Upper lobe of left lung (tissue), 6 donors: ENCODE data around the gene SLC17A9. TPM values are rescaled to one million over a fixed set of nuclear protein-coding genes. Genes with fewer than 3 reads are reported as not detected.
A peak's percentile ranks its signal among the peaks of the same experiment; 100 is the strongest.

Source experiments
- ATAC-seq, 2 donors: fragments of 200-7000 bp; cut with Tn5 transposase; one replicate each; pipeline ENCODE4 v1.9.1; 2022; ENCODE audit warnings: mild to moderate bottlenecking in 2 of 2, moderate library complexity in 2 of 2; ENCODE audit not compliant: low FRiP score in 2 of 2
- DNase-seq, 2 donors: peaks; one replicate each; pipeline ENCODE4 v3.0.0-alpha.2; 2019 to 2020
- H3K27ac ChIP-seq, 4 donors: fragments of 200-600 bp; sonication (generic); one replicate each; pipeline ENCODE4 v1.5.1; 2016 to 2019
- H3K27me3 ChIP-seq, 4 donors: fragments of 200-600 bp; sonication (generic); one replicate each; pipeline ENCODE4 v1.5.1; 2017 to 2019
- H3K36me3 ChIP-seq, 4 donors: fragments of 200-600 bp; sonication (generic); one replicate each; pipeline ENCODE4 v1.5.1; 2016 to 2019
- H3K4me1 ChIP-seq, 4 donors: fragments of 200-600 bp; sonication (generic); one replicate each; pipeline ENCODE4 v1.5.1; 2018 to 2019
- H3K4me3 ChIP-seq, 4 donors: fragments of 200-600 bp; sonication (generic); one replicate each; pipeline ENCODE4 v1.5.1; 2017 to 2019; ENCODE audit warnings: mild to moderate bottlenecking in 2 of 4, moderate library complexity in 1 of 4
- H3K9me3 ChIP-seq, 4 donors: fragments of 200-600 bp; sonication (generic); one replicate each; pipeline ENCODE4 v1.5.1; 2018 to 2019
- CTCF ChIP-seq, 6 experiments: fragments of 450-650 bp in 4 of 6; fragments of 200-600 bp in 2 of 6; sonication (generic) in 2 of 6; IDR thresholded peaks; one replicate each; pipeline ENCODE4 v1.5.1; 2016 to 2019; ENCODE audit warnings: antibody characterized with exemption in 6 of 6
- EP300 ChIP-seq, 4 donors: sonication (generic); formaldehyde crosslinking; IDR thresholded peaks; one replicate each; pipeline ENCODE4 v1.5.1; 2017; ENCODE audit warnings: antibody characterized with exemption in 4 of 4, control low read depth in 2 of 4
- POLR2A ChIP-seq, 4 donors: fragments of 450-650 bp; IDR thresholded peaks; one replicate each; pipeline ENCODE4 v1.5.1; 2016 to 2017; ENCODE audit warnings: antibody characterized with exemption in 4 of 4, mild to moderate bottlenecking in 2 of 4
- POLR2AphosphoS5 ChIP-seq, 2 donors: sonication (generic); formaldehyde crosslinking; IDR thresholded peaks; one replicate each; pipeline ENCODE4 v1.5.1; 2017; ENCODE audit warnings: antibody characterized with exemption in 2 of 2
- WGBS, 2 donors: methylation state at CpG; one replicate each; pipeline ENCODE4 v1.1.5; 2017 to 2018; 5-methylcytosine and 5-hydroxymethylcytosine counted together
- total RNA-seq, 6 donors: library from RNA; depleted of rRNA in 4 of 6; stranded (reverse); fragments of >200 nt in 4 of 6; gene quantifications; one replicate each; pipeline versions ENCODE4 v1.1.0 to v1.2.1, GENCODE V29; 2016 to 2021
- donor health status: DM: no; HTN: no; CAD: no; lungs with moderate emphysema.
- donor health status: DM: no; HTN: yes; CAD: no; lungs with severe emphysema.

Gene SLC17A9
- total RNA-seq, 6 donors from 2014 or later: 3.8 to 18.5 (median 14.4) TPM

DNA sequence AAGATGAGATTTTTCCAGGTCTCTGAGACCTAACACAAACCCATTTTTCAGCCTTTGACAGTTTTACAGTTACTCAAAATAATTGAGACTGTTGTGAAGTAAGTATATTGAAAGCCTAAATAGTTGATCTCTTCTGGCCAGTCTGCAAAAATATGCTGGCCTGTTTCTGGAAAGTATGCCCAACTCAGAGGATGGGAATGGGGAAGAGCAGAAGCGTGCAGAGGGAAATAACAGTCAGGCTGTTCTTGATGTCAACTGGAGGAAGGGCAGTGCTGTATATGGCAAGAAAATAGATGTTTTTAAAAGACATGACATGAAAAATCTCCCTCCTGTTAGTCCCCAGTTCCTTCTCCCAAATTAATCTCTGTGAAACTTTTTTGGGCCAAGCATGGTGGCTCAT lies 10.7 kb upstream of the SLC17A9 start:
- Histone ChIP-seq H3K9me3 (no peaks in the 10 kb centered on the region), H3K27me3 (no peaks in the 10 kb centered on the region), H3K27ac (no peak overlapping the region), H3K4me3 (no peak overlapping the region), H3K4me1 (peaks cover 13 to 22% (median 15%) of the 10 kb centered on the region in 4 donors), H3K36me3 (peaks cover 22 to 54% (median 45%) of the 10 kb centered on the region in 4 donors)
- TF ChIP-seq POLR2A (IDR thresholded peaks at IDR 0.05) (no peak), EP300 (IDR thresholded peaks at IDR 0.05) (no peak), CTCF (IDR thresholded peaks at IDR 0.05) (no peak), POLR2AphosphoS5 (IDR thresholded peaks at IDR 0.05) (no peak)
- WGBS, 2 donors: 97 to 98% methylated on average over 1 of the region's 1 CpG
- DNase-seq: no peak
- no peak for ATAC-seq

- no peak for ATAC-seq
- peaks cover 22 to 60% (median 48%) of the 10 kb centered on the region in 4 donors for H3K36me3 ChIP-seq
- peak in 1 of 2 donors; percentile 12 for DNase-seq
- H3K4me1 ChIP-seq: peaks cover 11 to 17% (median 13%) of the 10 kb centered on the region in 4 donors
- no peak for TF ChIP-seq POLR2AphosphoS5 (IDR thresholded peaks at IDR 0.05)
- TF ChIP-seq POLR2A (IDR thresholded peaks at IDR 0.05): no peak
- no peak overlapping the region for H3K4me3 ChIP-seq
- no peaks in the 10 kb centered on the region for H3K9me3 ChIP-seq
- no peak overlapping the region for H3K27ac ChIP-seq
- H3K27me3 ChIP-seq: no peaks in the 10 kb centered on the region
- 72 to 95% methylated on average over 2 of the region's 2 CpGs for WGBS, 2 donors
Measured at GRCh38 chr20:62942456-62942855, 10.1 kb upstream of the SLC17A9 start.

GRCh38 chr20:62943396-62943795 lies 9.1 kb upstream of the SLC17A9 start:
- Histone ChIP-seq H3K27ac (no peak overlapping the region), H3K4me3 (no peak overlapping the region), H3K9me3 (no peaks in the 10 kb centered on the region), H3K36me3 (peaks cover 22 to 70% (median 49%) of the 10 kb centered on the region in 4 donors), H3K4me1 (peaks cover 11 to 17% (median 13%) of the 10 kb centered on the region in 4 donors), H3K27me3 (no peaks in the 10 kb centered on the region)
- no peak for TF ChIP-seq POLR2A (IDR thresholded peaks at IDR 0.05)
- TF ChIP-seq EP300 (IDR thresholded peaks at IDR 0.05): no peak
- no peak for TF ChIP-seq POLR2AphosphoS5 (IDR thresholded peaks at IDR 0.05)
- no peak for TF ChIP-seq CTCF (IDR thresholded peaks at IDR 0.05)
- ATAC-seq: no peak
- peak in 1 of 2 donors; percentile 61 for DNase-seq
- WGBS, 2 donors: 94 to 99% methylated on average over 9 to 14 of the region's 14 CpGs

- Histone ChIP-seq H3K4me3 (no peak overlapping the region), H3K27me3 (no peaks in the 10 kb centered on the region), H3K4me1 (peaks cover 5 to 9% (median 8%) of the 10 kb centered on the region in 4 donors), H3K27ac (no peak overlapping the region), H3K36me3 (peaks cover 22 to 76% (median 55%) of the 10 kb centered on the region in 4 donors), H3K9me3 (no peaks in the 10 kb centered on the region)
- TF ChIP-seq CTCF (IDR thresholded peaks at IDR 0.05) (no peak), POLR2A (IDR thresholded peaks at IDR 0.05) (no peak), EP300 (IDR thresholded peaks at IDR 0.05) (no peak), POLR2AphosphoS5 (IDR thresholded peaks at IDR 0.05) (no peak)
- WGBS, 2 donors: 90 to 95% methylated on average over 8 of the region's 8 CpGs
- ATAC-seq (no peak), DNase-seq (no peak)
Measured at GRCh38 chr20:62944184-62944583, 8.3 kb upstream of the SLC17A9 start.

DNA sequence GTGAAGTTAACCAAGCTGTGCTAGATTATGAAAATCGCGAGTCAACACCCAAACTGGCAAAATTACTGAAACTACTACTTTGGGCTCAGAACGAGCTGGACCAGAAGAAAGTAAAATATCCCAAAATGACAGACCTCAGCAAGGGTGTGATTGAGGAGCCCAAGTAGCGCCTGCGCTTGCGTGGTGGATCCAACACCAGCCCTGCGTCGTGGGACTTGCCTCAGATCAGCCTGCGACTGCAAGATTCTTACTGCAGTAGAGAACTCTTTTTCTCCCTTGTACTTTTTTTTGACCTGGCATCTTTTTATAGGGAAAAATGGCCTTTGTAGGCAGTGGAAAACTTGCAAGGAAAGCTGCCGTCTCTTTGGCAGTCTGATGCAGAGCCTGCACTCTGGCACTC lies 7.8 kb upstream of the SLC17A9 start:
- Histone ChIP-seq H3K27ac (no peak overlapping the region), H3K4me3 (no peak overlapping the region), H3K4me1 (peaks cover 0 to 4% (median 2%) of the 10 kb centered on the region in 4 donors), H3K9me3 (no peaks in the 10 kb centered on the region), H3K36me3 (peaks cover 22 to 81% (median 58%) of the 10 kb centered on the region in 4 donors), H3K27me3 (no peaks in the 10 kb centered on the region)
- DNase-seq (no peak), ATAC-seq (no peak)
- 94 to 96% methylated on average over 10 of the region's 10 CpGs for WGBS, 2 donors
- TF ChIP-seq EP300 (IDR thresholded peaks at IDR 0.05) (no peak), POLR2AphosphoS5 (IDR thresholded peaks at IDR 0.05) (no peak), POLR2A (IDR thresholded peaks at IDR 0.05) (no peak), CTCF (IDR thresholded peaks at IDR 0.05) (no peak)
